HG03095 (cell line): ENCODE measurements around the gene ZHX3.

Source experiments
- ATAC-seq: cut with Tn5 transposase; IDR thresholded peaks from one replicate; pipeline ENCODE4 v1.9.1; 2021; ENCODE audit warnings: moderate library complexity; ENCODE audit not compliant: unreplicated experiment

ZHX3 gene

GRCh38 chr20:41174373-41174772, 143.2 kb downstream of the ZHX3 start:
- ATAC-seq: no peak

- ATAC-seq: no peak
Measured at GRCh38 chr20:41173791-41174341, 143.7 kb downstream of the ZHX3 start.

- ATAC-seq: no peak
Measured at GRCh38 chr20:41173161-41173721, 144.3 kb downstream of the ZHX3 start.

- no peak for ATAC-seq
Measured at GRCh38 chr20:41172296-41173140, 145.0 kb downstream of the ZHX3 start.

- ATAC-seq: no peak
Measured at GRCh38 chr20:41171736-41172295, 145.7 kb downstream of the ZHX3 start.

- ATAC-seq: no peak
Measured at GRCh38 chr20:41170386-41171105, 147.0 kb downstream of the ZHX3 start.

GRCh38 chr20:41169791-41170351, 147.7 kb downstream of the ZHX3 start:
- no peak for ATAC-seq

- ATAC-seq: no peak
Measured at GRCh38 chr20:41169162-41169690, 148.3 kb downstream of the ZHX3 start.

GRCh38 chr20:41168281-41169161, 149.0 kb downstream of the ZHX3 start:
- no peak for ATAC-seq

GRCh38 chr20:41167481-41168253, 149.9 kb downstream of the ZHX3 start:
- no peak for ATAC-seq

- ATAC-seq: no peak
Measured at GRCh38 chr20:41167118-41167470, 150.4 kb downstream of the ZHX3 start.

- no peak for ATAC-seq
Measured at GRCh38 chr20:41166201-41167117, 151.1 kb downstream of the ZHX3 start.

- no peak for ATAC-seq
Measured at GRCh38 chr20:41165001-41165882, 152.3 kb downstream of the ZHX3 start.

GRCh38 chr20:41163821-41164220, 153.7 kb downstream of the ZHX3 start:
- no peak for ATAC-seq

- ATAC-seq: no peak
Measured at GRCh38 chr20:41162396-41162795, 155.1 kb downstream of the ZHX3 start.

GRCh38 chr20:41161886-41162285, 155.6 kb downstream of the ZHX3 start:
- ATAC-seq: no peak

- no peak for ATAC-seq
Measured at GRCh38 chr20:41160686-41161085, 156.8 kb downstream of the ZHX3 start.
